ENCODE results near the gene CLEC17A.
"Not testable (repeated sequence)": the region's sequence is repeated elsewhere in the genome, so short reads cannot be mapped to it uniquely, and the experiment has no call there.

DNA sequence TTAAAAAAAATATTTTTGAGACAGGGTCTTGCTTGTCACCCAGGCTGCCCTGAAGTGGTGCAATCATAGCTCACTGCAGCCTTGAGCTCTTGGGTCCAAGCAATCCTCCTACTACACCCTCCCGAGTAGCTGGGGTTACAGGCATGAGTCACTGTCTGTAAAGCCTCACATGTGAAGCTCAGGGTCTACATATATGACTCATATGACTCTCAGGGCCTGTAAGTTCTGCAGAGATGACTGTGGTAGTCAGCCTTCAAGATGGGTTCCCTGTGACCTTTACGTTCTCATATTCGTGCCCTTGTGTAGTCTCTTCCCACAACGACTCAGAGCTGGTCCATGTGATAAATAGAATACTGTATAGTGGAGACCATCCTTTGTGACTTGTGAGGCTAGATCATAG, 6.5 kb downstream of the CLEC17A start:
- TF ChIP-seq EZH2phosphoT487 (IDR thresholded peaks at IDR 0.05; ENCODE audit: insufficient read depth, low read depth); EZH2 (IDR thresholded peaks at IDR 0.05; ENCODE audit: insufficient read depth, poor library complexity, severe bottlenecking): not testable (repeated sequence)
